ENCODE data around the gene SARDH.

SARDH gene

GRCh38 chr9:133712221-133713100 is 25.7 kb downstream of the SARDH start:
- TF ChIP-seq, protein P1, sequence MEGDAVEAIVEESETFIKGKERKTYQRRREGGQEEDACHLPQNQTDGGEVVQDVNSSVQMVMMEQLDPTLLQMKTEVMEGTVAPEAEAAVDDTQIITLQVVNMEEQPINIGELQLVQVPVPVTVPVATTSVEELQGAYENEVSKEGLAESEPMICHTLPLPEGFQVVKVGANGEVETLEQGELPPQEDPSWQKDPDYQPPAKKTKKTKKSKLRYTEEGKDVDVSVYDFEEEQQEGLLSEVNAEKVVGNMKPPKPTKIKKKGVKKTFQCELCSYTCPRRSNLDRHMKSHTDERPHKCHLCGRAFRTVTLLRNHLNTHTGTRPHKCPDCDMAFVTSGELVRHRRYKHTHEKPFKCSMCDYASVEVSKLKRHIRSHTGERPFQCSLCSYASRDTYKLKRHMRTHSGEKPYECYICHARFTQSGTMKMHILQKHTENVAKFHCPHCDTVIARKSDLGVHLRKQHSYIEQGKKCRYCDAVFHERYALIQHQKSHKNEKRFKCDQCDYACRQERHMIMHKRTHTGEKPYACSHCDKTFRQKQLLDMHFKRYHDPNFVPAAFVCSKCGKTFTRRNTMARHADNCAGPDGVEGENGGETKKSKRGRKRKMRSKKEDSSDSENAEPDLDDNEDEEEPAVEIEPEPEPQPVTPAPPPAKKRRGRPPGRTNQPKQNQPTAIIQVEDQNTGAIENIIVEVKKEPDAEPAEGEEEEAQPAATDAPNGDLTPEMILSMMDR (IDR thresholded peaks at IDR 0.05; ENCODE audit: low read depth, low read length, missing control alignments), result no peak
- in situ Hi-C loops (cut with HindIII; ENCODE audit: low sequenced_read_pairs), result no loop called here
- no peak for DNase-seq (ENCODE audit: low read depth)
- no peak overlapping the region for H3K4me3 ChIP-seq (ENCODE audit: low read depth, low read length)

DNA sequence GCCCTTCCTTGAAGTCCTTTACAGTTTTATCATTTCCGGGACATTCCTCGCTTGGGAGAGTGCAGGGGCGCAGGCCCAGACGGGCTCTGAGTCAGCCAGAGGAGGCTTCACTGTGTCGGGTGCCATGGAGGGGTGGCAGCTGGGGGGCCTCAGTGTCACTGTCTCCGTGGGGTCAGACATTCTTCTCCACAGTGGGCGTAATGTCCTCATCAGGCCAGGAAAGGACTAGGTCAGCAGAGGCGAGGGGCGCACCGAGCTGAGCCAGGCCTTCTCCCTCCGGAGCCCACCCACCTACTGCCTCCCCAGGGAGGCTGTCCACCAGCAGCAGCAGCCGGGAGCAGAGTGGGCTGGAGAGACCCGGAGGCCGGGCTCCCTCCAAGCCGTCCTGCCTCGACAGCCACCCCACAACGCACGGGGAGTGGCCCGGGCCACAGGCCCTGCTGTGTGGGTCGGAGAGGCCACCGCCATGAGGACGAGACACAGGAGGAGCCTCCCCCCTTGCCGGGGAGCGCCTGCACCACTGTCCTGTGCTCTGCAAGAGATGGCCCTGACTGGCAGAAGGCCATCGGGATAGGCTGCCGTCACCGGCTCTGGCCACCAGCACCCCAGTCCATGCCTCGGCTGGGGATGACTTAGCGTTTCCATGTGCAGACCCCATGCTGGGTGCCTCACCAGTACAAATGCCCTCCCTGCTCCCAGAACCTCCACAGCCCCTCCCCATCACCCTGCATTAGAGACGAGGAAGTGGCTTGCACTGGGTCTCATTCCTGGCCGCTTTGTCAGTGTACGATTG is 26.5 kb downstream of the SARDH start:
- DNase-seq (ENCODE audit: low read depth), result no peak
- no peak overlapping the region for H3K4me3 ChIP-seq (ENCODE audit: low read depth, low read length)
- TF ChIP-seq, protein P1 (IDR thresholded peaks at IDR 0.05; ENCODE audit: low read depth, low read length, missing control alignments), result no peak
- in situ Hi-C loops (cut with HindIII; ENCODE audit: low sequenced_read_pairs), result no loop called here

- TF ChIP-seq, protein P1 (IDR thresholded peaks at IDR 0.05; ENCODE audit: low read depth, low read length, missing control alignments), result no peak
- DNase-seq (ENCODE audit: low read depth), result no peak
- in situ Hi-C loops (cut with HindIII; ENCODE audit: low sequenced_read_pairs), result no loop called here
- no peak overlapping the region for H3K4me3 ChIP-seq (ENCODE audit: low read depth, low read length)
These were observed 27.3 kb downstream of the SARDH start for GRCh38 chr9:133710661-133711427.

DNA sequence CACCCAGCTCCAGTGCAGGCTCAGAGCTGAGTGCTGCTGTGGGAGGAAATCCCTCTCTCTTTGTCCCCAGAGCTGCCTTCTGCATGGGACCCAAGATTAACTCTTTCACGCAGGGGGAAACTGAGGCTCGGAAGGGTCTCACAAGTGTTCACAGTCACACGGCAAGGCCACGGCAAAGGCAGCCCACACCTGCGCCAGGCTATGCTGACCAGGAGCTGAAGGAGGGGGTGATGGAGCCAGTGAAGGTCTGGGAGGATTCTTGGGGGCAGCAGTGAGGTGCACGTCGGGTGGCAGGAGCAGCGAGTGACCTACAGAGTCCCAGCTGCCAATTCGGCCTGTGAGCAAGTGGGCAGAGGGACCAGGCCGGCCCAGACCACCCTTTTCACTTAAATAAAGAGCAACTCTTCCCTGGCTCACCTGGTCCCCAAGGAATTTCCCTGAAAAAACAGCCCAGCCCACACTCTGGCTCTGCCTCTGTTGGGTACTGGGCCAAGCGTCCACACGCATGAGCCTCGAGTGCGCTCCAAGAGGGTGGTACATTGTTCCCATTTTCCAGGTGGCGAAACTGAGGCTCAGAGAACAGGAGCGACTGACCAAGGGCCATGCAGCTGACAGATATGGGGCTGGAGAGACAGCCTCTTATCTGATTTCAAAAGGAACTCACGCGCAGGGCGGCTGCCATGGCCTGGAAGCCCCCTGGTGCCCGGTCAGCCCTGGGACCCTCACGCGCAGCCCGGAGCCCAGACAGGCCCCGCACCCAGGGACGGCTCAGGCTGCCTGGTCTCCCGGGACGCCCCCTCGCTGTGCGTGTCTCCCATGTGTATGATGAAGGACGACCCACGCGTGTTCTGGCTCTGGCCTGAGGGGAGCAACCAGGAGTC is 28.2 kb downstream of the SARDH start:
- no peak overlapping the region for H3K4me3 ChIP-seq (ENCODE audit: low read depth, low read length)
- no peak for DNase-seq (ENCODE audit: low read depth)
- TF ChIP-seq, protein P1 (IDR thresholded peaks at IDR 0.05; ENCODE audit: low read depth, low read length, missing control alignments), result no peak
- in situ Hi-C loops (cut with HindIII; ENCODE audit: low sequenced_read_pairs), result no loop called here

DNA sequence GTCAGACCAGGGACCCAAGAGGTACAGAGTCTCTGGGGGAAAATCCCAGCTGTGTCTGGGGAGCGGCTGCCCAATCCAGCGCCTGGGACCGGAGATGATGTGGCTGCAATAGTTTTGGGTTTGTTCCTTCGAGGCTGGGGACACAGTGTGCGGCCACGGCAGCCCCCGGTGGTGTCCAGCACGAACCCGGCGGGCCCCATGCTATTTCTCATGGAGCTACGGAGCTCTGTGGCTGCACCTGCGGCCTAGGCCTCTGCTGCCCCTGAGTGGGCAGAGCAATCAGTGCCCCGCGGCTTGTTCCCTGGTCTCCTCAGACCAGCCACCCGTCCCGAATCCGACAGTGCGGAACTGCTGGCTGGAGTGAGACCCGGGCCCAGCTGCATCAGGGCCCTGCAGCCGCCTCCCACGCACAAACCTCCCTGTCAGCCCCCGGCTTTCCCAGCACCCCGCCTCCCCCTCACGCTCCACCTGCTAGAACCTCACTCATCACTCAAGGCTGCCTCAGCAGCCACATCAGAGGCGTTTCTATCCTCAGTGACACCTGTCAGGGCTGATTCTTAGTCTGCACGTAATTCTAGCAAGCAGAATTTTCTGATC is 29.0 kb downstream of the SARDH start:
- no peak for DNase-seq (ENCODE audit: low read depth)
- H3K4me3 ChIP-seq (ENCODE audit: low read depth, low read length), result no peak overlapping the region
- in situ Hi-C loops (cut with HindIII; ENCODE audit: low sequenced_read_pairs), result no loop called here
- TF ChIP-seq, protein P1 (IDR thresholded peaks at IDR 0.05; ENCODE audit: low read depth, low read length, missing control alignments), result no peak
